Measurements from ENCODE around the gene SMARCB1.

Gene SMARCB1

GRCh38 chr22:23779731-23780130, 7.0 kb upstream of the SMARCB1 start:
- Histone ChIP-seq H3K18ac (ENCODE audit: low read length) (no peak overlapping the region), H2BK120ac (ENCODE audit: low read depth, low read length) (no peak overlapping the region), H3K4me2 (ENCODE audit: insufficient read depth, low read length, poor library complexity, severe bottlenecking) (no peak overlapping the region), H3K27me3 (ENCODE audit: control insufficient read depth in 3 of 3, insufficient read depth in 3 of 3, low read depth in 1 of 3, low read length in 3 of 3) (no peaks in the 10 kb centered on the region), H3K27ac (replicated peaks; ENCODE audit: low read length) (no peak overlapping the region), H2BK5ac (ENCODE audit: low read length) (no peak overlapping the region), H3K4me3 (ENCODE audit: low read length in 2 of 2) (no peak overlapping the region), H3K9ac (ENCODE audit: low read depth, low read length, poor library complexity) (no peak overlapping the region), H3K14ac (ENCODE audit: low read length) (no peak overlapping the region), H2BK15ac (ENCODE audit: low read length) (no peak overlapping the region), H3K9me3 (replicated peaks in 1 of 2; ENCODE audit: control insufficient read depth in 2 of 2, insufficient read depth in 1 of 2, low read depth in 1 of 2, low read length in 2 of 2) (no peaks in the 10 kb centered on the region), H2AK5ac (ENCODE audit: low read depth, low read length) (peak overlapping the region; percentile 92), H4K91ac (ENCODE audit: low read depth, low read length, poor library complexity) (no peak overlapping the region), H3K79me1 (ENCODE audit: low read depth, low read length) (peaks cover 1% of the 10 kb centered on the region), H2AFZ (ENCODE audit: low read length) (no peak overlapping the region), H3K4ac (ENCODE audit: low read length) (no peak overlapping the region), H4K8ac (ENCODE audit: low read depth, low read length) (no peak overlapping the region), H3K4me1 (ENCODE audit: control insufficient read depth in 2 of 2, insufficient read depth in 1 of 2, low read depth in 1 of 2, low read length in 2 of 2) (no peaks in the 10 kb centered on the region), H3K23ac (ENCODE audit: low read depth, low read length, poor library complexity) (no peak overlapping the region), H3K36me3 (replicated peaks in 1 of 2; ENCODE audit: control insufficient read depth in 2 of 2, insufficient read depth in 2 of 2, low read length in 2 of 2) (no peaks in the 10 kb centered on the region), H2BK12ac (ENCODE audit: low read length) (no peak overlapping the region)
- DNase-seq (ENCODE audit: low spot score), result no peak
- WGBS, 2 donors (ENCODE audit: extremely low coverage in 2 of 2, insufficient read length in 2 of 2, insufficient replicate concordance in 1 of 2), result no CpG with 5 or more reads among the region's 5 CpGs

GRCh38 chr22:23780146-23780748, 6.5 kb upstream of the SMARCB1 start:
- no peak overlapping the region for H3K4ac ChIP-seq (ENCODE audit: low read length)
- no peaks in the 10 kb centered on the region for H3K4me1 ChIP-seq (ENCODE audit: control insufficient read depth in 2 of 2, insufficient read depth in 1 of 2, low read depth in 1 of 2, low read length in 2 of 2)
- H3K4me2 ChIP-seq (ENCODE audit: insufficient read depth, low read length, poor library complexity, severe bottlenecking), result no peak overlapping the region
- no CpG with 5 or more reads among the region's 20 CpGs for WGBS, 2 donors (ENCODE audit: extremely low coverage in 2 of 2, insufficient read length in 2 of 2, insufficient replicate concordance in 1 of 2)
- H2BK5ac ChIP-seq (ENCODE audit: low read length), result no peak overlapping the region
- H2AK5ac ChIP-seq (ENCODE audit: low read depth, low read length), result peak overlapping the region; percentile 46
- no peak overlapping the region for H2BK12ac ChIP-seq (ENCODE audit: low read length)
- no peak overlapping the region for H3K18ac ChIP-seq (ENCODE audit: low read length)
- H3K36me3 ChIP-seq (replicated peaks in 1 of 2; ENCODE audit: control insufficient read depth in 2 of 2, insufficient read depth in 2 of 2, low read length in 2 of 2), result no peaks in the 10 kb centered on the region
- peaks cover 1% of the 10 kb centered on the region for H3K79me1 ChIP-seq (ENCODE audit: low read depth, low read length)
- no peak overlapping the region for H4K8ac ChIP-seq (ENCODE audit: low read depth, low read length)
- no peak overlapping the region for H2AFZ ChIP-seq (ENCODE audit: low read length)
- H3K9me3 ChIP-seq (replicated peaks in 1 of 2; ENCODE audit: control insufficient read depth in 2 of 2, insufficient read depth in 1 of 2, low read depth in 1 of 2, low read length in 2 of 2), result no peaks in the 10 kb centered on the region
- H3K14ac ChIP-seq (ENCODE audit: low read length), result no peak overlapping the region
- no peak overlapping the region for H2BK120ac ChIP-seq (ENCODE audit: low read depth, low read length)
- no peak overlapping the region for H3K27ac ChIP-seq (replicated peaks; ENCODE audit: low read length)
- H3K9ac ChIP-seq (ENCODE audit: low read depth, low read length, poor library complexity), result no peak overlapping the region
- H4K91ac ChIP-seq (ENCODE audit: low read depth, low read length, poor library complexity), result no peak overlapping the region
- no peak overlapping the region for H3K23ac ChIP-seq (ENCODE audit: low read depth, low read length, poor library complexity)
- DNase-seq (ENCODE audit: low spot score), result no peak
- H2BK15ac ChIP-seq (ENCODE audit: low read length), result no peak overlapping the region
- H3K27me3 ChIP-seq (ENCODE audit: control insufficient read depth in 3 of 3, insufficient read depth in 3 of 3, low read depth in 1 of 3, low read length in 3 of 3), result no peaks in the 10 kb centered on the region
- no peak overlapping the region for H3K4me3 ChIP-seq (ENCODE audit: low read length in 2 of 2)

- Histone ChIP-seq H4K91ac (ENCODE audit: low read depth, low read length, poor library complexity) (no peak overlapping the region), H2BK120ac (ENCODE audit: low read depth, low read length) (no peak overlapping the region), H3K9me3 (replicated peaks in 1 of 2; ENCODE audit: control insufficient read depth in 2 of 2, insufficient read depth in 1 of 2, low read depth in 1 of 2, low read length in 2 of 2) (no peaks in the 10 kb centered on the region), H3K18ac (ENCODE audit: low read length) (peak overlapping the region; percentile 57), H2AK5ac (ENCODE audit: low read depth, low read length) (peak overlapping the region; percentile 46), H2BK15ac (ENCODE audit: low read length) (peak overlapping the region; percentile 37), H3K14ac (ENCODE audit: low read length) (peak overlapping the region; percentile 71), H3K9ac (ENCODE audit: low read depth, low read length, poor library complexity) (peak overlapping the region; percentile 60), H3K27me3 (ENCODE audit: control insufficient read depth in 3 of 3, insufficient read depth in 3 of 3, low read depth in 1 of 3, low read length in 3 of 3) (no peaks in the 10 kb centered on the region), H3K4me3 (ENCODE audit: low read length in 2 of 2) (no peak overlapping the region), H2BK5ac (ENCODE audit: low read length) (peak overlapping the region; percentile 20), H3K4me2 (ENCODE audit: insufficient read depth, low read length, poor library complexity, severe bottlenecking) (no peak overlapping the region), H3K23ac (ENCODE audit: low read depth, low read length, poor library complexity) (no peak overlapping the region), H3K4me1 (ENCODE audit: control insufficient read depth in 2 of 2, insufficient read depth in 1 of 2, low read depth in 1 of 2, low read length in 2 of 2) (peaks cover 0 to under 1% of the 10 kb centered on the region in 2 donors), H2BK12ac (ENCODE audit: low read length) (no peak overlapping the region), H3K79me1 (ENCODE audit: low read depth, low read length) (peaks cover 1% of the 10 kb centered on the region), H2AFZ (ENCODE audit: low read length) (no peak overlapping the region), H3K4ac (ENCODE audit: low read length) (no peak overlapping the region), H3K36me3 (replicated peaks in 1 of 2; ENCODE audit: control insufficient read depth in 2 of 2, insufficient read depth in 2 of 2, low read length in 2 of 2) (no peaks in the 10 kb centered on the region), H4K8ac (ENCODE audit: low read depth, low read length) (no peak overlapping the region), H3K27ac (replicated peaks; ENCODE audit: low read length) (no peak overlapping the region)
- no CpG with 5 or more reads among the region's 15 CpGs for WGBS, 2 donors (ENCODE audit: extremely low coverage in 2 of 2, insufficient read length in 2 of 2, insufficient replicate concordance in 1 of 2)
- no peak for DNase-seq (ENCODE audit: low spot score)
Observed at GRCh38 chr22:23781065-23781464, 5.7 kb upstream of the SMARCB1 start.

- Histone ChIP-seq H3K36me3 (replicated peaks in 1 of 2; ENCODE audit: control insufficient read depth in 2 of 2, insufficient read depth in 2 of 2, low read length in 2 of 2) (no peaks in the 10 kb centered on the region), H3K14ac (ENCODE audit: low read length) (peak overlapping the region; percentile 71), H2BK15ac (ENCODE audit: low read length) (peak overlapping the region; percentile 37), H2BK120ac (ENCODE audit: low read depth, low read length) (no peak overlapping the region), H3K9ac (ENCODE audit: low read depth, low read length, poor library complexity) (no peak overlapping the region), H4K8ac (ENCODE audit: low read depth, low read length) (no peak overlapping the region), H3K79me1 (ENCODE audit: low read depth, low read length) (peaks cover 1% of the 10 kb centered on the region), H3K9me3 (replicated peaks in 1 of 2; ENCODE audit: control insufficient read depth in 2 of 2, insufficient read depth in 1 of 2, low read depth in 1 of 2, low read length in 2 of 2) (no peaks in the 10 kb centered on the region), H3K27me3 (ENCODE audit: control insufficient read depth in 3 of 3, insufficient read depth in 3 of 3, low read depth in 1 of 3, low read length in 3 of 3) (no peaks in the 10 kb centered on the region), H3K4me2 (ENCODE audit: insufficient read depth, low read length, poor library complexity, severe bottlenecking) (no peak overlapping the region), H3K18ac (ENCODE audit: low read length) (peak overlapping the region; percentile 57), H2AFZ (ENCODE audit: low read length) (no peak overlapping the region), H3K4me1 (ENCODE audit: control insufficient read depth in 2 of 2, insufficient read depth in 1 of 2, low read depth in 1 of 2, low read length in 2 of 2) (peaks cover 3 to 4% of the 10 kb centered on the region in 2 donors), H3K4ac (ENCODE audit: low read length) (no peak overlapping the region), H2AK5ac (ENCODE audit: low read depth, low read length) (peak overlapping the region; percentile 52), H3K27ac (replicated peaks; ENCODE audit: low read length) (no peak overlapping the region), H2BK5ac (ENCODE audit: low read length) (peak overlapping the region; percentile 82), H4K91ac (ENCODE audit: low read depth, low read length, poor library complexity) (no peak overlapping the region), H3K23ac (ENCODE audit: low read depth, low read length, poor library complexity) (peak overlapping the region; percentile 57), H3K4me3 (ENCODE audit: low read length in 2 of 2) (no peak overlapping the region), H2BK12ac (ENCODE audit: low read length) (no peak overlapping the region)
- DNase-seq (ENCODE audit: low spot score), result no peak
- no CpG with 5 or more reads among the region's 14 CpGs for WGBS, 2 donors (ENCODE audit: extremely low coverage in 2 of 2, insufficient read length in 2 of 2, insufficient replicate concordance in 1 of 2)
Observed at GRCh38 chr22:23781511-23782183, 5.1 kb upstream of the SMARCB1 start.
